GM23248 (cell line): ENCODE measurements around the gene METTL15.

Experiments used
- EZH2 ChIP-seq: fragments of 200-600 bp; sonication (generic); IDR thresholded peaks from 2 replicates; pipeline ENCODE4 v1.6.1; 2018; ENCODE audit warnings: antibody characterized with exemption, mild to moderate bottlenecking; ENCODE audit not compliant: insufficient read depth, poor library complexity, severe bottlenecking
- EZH2phosphoT487 ChIP-seq: fragments of 200-600 bp; sonication (generic); IDR thresholded peaks from 2 replicates; pipeline ENCODE4 v1.6.1; 2018; ENCODE audit warnings: antibody characterized with exemption, moderate library complexity, mild to moderate bottlenecking, low read depth; ENCODE audit not compliant: insufficient read depth

- TF ChIP-seq EZH2, result no peak
- no peak for TF ChIP-seq EZH2phosphoT487
These were observed 166.0 kb downstream of the METTL15 start for GRCh38 chr11:28274216-28274615.
